ENCODE data around the gene COPA.

The COPA gene

DNA sequence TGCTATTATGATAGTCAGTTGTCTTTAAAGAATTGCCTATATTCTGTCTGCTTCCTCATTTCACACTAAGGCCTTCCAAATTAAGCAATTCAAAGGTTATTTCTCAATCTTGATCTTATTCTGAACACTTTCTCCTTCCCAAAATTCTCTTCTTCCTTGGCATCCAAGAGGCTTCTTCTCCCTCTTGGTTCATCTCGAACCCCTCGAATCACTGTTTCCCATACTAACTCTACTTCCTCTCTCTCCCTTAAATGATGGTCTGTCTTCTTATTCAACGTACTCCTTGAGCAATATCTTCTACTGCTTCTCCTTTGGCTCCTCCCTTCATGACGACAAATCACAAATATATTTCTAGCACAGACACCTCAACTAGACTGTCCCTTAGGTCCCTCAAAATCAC is 4.5 kb downstream of the COPA start:
- DNase-seq (ENCODE audit: insufficient read length, low spot score) (no peak), FAIRE-seq (no peak)
- TF ChIP-seq SPI1 (IDR thresholded peaks at IDR 0.05; ENCODE audit: low read depth, low read length) (no peak), TAF1 (IDR thresholded peaks at IDR 0.05; ENCODE audit: low read depth, low read length) (no peak), PAX5 (IDR thresholded peaks at IDR 0.05; ENCODE audit: insufficient read depth, low read length, severe bottlenecking) (no peak)

DNA sequence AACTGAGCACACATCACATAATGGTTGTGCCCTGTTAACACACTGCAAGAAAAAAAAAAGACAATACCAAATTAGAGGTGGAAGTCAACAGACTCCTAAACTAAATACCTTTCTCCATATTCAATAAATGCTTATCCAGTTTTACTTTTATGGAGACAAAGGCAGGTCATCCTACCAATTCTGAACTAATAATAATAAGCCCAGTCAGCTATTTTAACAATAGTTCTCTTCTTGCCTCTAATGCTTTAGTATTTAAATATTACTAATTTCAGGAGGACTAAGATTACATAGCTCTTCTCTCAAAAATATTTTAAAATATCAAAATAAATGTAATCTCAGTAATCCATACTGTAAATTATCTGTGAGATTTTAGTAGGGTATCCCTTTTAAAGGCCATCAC is 10.5 kb downstream of the COPA start:
- FAIRE-seq, result no peak
- no peak for TF ChIP-seq POU2F2 (IDR thresholded peaks at IDR 0.05; ENCODE audit: low read depth, low read length)
- no peak for TF ChIP-seq POLR2A (IDR thresholded peaks at IDR 0.05; ENCODE audit: low read depth, low read length)
- no peak for TF ChIP-seq POLR2AphosphoS5 (IDR thresholded peaks at IDR 0.05; ENCODE audit: low read depth, low read length)
- no peak for TF ChIP-seq TAF1 (IDR thresholded peaks at IDR 0.05; ENCODE audit: low read depth, low read length)
- TF ChIP-seq PAX5 (IDR thresholded peaks at IDR 0.05; ENCODE audit: insufficient read depth, low read length, severe bottlenecking), result no peak
- TF ChIP-seq SPI1 (IDR thresholded peaks at IDR 0.05; ENCODE audit: low read depth, low read length), result no peak

GRCh38 chr1:160330119-160330518 is 12.9 kb downstream of the COPA start:
- FAIRE-seq (no peak), DNase-seq (ENCODE audit: insufficient read length, low spot score) (no peak)
- TF ChIP-seq POLR2A (IDR thresholded peaks at IDR 0.05; ENCODE audit: low read depth, low read length) (no peak), PAX5 (IDR thresholded peaks at IDR 0.05; ENCODE audit: insufficient read depth, low read length, severe bottlenecking) (no peak), POLR2AphosphoS5 (IDR thresholded peaks at IDR 0.05; ENCODE audit: low read depth, low read length) (no peak), POU2F2 (IDR thresholded peaks at IDR 0.05; ENCODE audit: low read depth, low read length) (no peak), TAF1 (IDR thresholded peaks at IDR 0.05; ENCODE audit: low read depth, low read length) (no peak), SPI1 (IDR thresholded peaks at IDR 0.05; ENCODE audit: low read depth, low read length) (no peak)

More for the DNA sequence above, 10.5 kb downstream of the COPA start:
- no peak for DNase-seq (ENCODE audit: insufficient read length, low spot score)

DNA sequence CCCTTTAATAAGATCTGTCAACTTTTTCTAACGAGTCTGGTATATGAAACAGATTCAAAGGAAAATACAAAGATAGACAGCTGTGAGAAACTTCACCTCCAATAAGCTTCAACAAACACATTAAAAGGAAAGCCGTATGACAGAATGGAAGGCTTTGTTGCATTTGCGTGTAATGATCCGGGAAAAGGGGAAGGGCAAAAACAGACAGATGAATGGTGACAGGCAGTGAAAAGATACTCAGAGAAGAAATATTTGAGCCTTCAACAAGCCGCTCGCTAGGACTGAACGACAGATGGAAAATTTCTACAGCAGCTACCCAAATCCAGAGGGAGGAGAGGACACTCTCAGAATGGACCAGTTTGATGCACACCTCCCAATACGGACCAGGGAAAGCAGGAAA is 14.9 kb downstream of the COPA start:
- DNase-seq (ENCODE audit: insufficient read length, low spot score), result no peak
- TF ChIP-seq TAF1 (IDR thresholded peaks at IDR 0.05; ENCODE audit: low read depth, low read length), result no peak
- no peak for TF ChIP-seq POLR2AphosphoS5 (IDR thresholded peaks at IDR 0.05; ENCODE audit: low read depth, low read length)
- no peak for TF ChIP-seq POU2F2 (IDR thresholded peaks at IDR 0.05; ENCODE audit: low read depth, low read length)
- no peak for TF ChIP-seq POLR2A (IDR thresholded peaks at IDR 0.05; ENCODE audit: low read depth, low read length)
- TF ChIP-seq PAX5 (IDR thresholded peaks at IDR 0.05; ENCODE audit: insufficient read depth, low read length, severe bottlenecking), result no peak
- TF ChIP-seq SPI1 (IDR thresholded peaks at IDR 0.05; ENCODE audit: low read depth, low read length), result no peak
- no peak for FAIRE-seq

GRCh38 chr1:160326418-160326817 is 16.6 kb downstream of the COPA start:
- DNase-seq (ENCODE audit: insufficient read length, low spot score) (no peak), FAIRE-seq (no peak)
- no peak for TF ChIP-seq POU2F2 (IDR thresholded peaks at IDR 0.05; ENCODE audit: low read depth, low read length)
- no peak for TF ChIP-seq POLR2A (IDR thresholded peaks at IDR 0.05; ENCODE audit: low read depth, low read length)
- no peak for TF ChIP-seq SPI1 (IDR thresholded peaks at IDR 0.05; ENCODE audit: low read depth, low read length)
- TF ChIP-seq POLR2AphosphoS5 (IDR thresholded peaks at IDR 0.05; ENCODE audit: low read depth, low read length), result no peak
- no peak for TF ChIP-seq PAX5 (IDR thresholded peaks at IDR 0.05; ENCODE audit: insufficient read depth, low read length, severe bottlenecking)
- TF ChIP-seq TAF1 (IDR thresholded peaks at IDR 0.05; ENCODE audit: low read depth, low read length), result no peak

- TF ChIP-seq SPI1 (IDR thresholded peaks at IDR 0.05; ENCODE audit: low read depth, low read length) (no peak), POLR2AphosphoS5 (IDR thresholded peaks at IDR 0.05; ENCODE audit: low read depth, low read length) (no peak), PAX5 (IDR thresholded peaks at IDR 0.05; ENCODE audit: insufficient read depth, low read length, severe bottlenecking) (no peak), TAF1 (IDR thresholded peaks at IDR 0.05; ENCODE audit: low read depth, low read length) (no peak), POU2F2 (IDR thresholded peaks at IDR 0.05; ENCODE audit: low read depth, low read length) (no peak), POLR2A (IDR thresholded peaks at IDR 0.05; ENCODE audit: low read depth, low read length) (no peak)
- FAIRE-seq (no peak), DNase-seq (ENCODE audit: insufficient read length, low spot score) (no peak)
Observed at GRCh38 chr1:160325252-160325651, 17.8 kb downstream of the COPA start.

DNA sequence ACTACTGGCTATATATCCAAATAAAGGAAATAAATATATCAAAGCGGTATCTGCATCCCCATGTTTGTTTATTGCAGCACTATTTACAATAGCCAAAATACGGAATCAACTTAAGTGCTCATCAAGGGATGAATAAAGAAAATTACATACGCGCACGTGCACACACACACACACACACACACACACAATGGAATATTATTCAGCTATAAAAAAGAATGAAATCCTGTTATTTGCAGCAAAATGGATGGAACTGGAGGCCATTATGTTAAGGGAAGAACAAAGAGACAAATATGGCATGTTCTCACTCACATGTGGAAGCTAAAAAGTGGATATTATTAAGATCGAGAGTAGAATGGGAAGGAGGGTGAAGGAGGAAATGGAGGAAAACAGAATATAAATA is 20.2 kb downstream of the COPA start:
- FAIRE-seq (no peak), DNase-seq (ENCODE audit: insufficient read length, low spot score) (no peak)
- TF ChIP-seq SPI1 (IDR thresholded peaks at IDR 0.05; ENCODE audit: low read depth, low read length) (no peak), POLR2AphosphoS5 (IDR thresholded peaks at IDR 0.05; ENCODE audit: low read depth, low read length) (no peak), PAX5 (IDR thresholded peaks at IDR 0.05; ENCODE audit: insufficient read depth, low read length, severe bottlenecking) (no peak), POU2F2 (IDR thresholded peaks at IDR 0.05; ENCODE audit: low read depth, low read length) (no peak), TAF1 (IDR thresholded peaks at IDR 0.05; ENCODE audit: low read depth, low read length) (no peak), POLR2A (IDR thresholded peaks at IDR 0.05; ENCODE audit: low read depth, low read length) (no peak)

DNA sequence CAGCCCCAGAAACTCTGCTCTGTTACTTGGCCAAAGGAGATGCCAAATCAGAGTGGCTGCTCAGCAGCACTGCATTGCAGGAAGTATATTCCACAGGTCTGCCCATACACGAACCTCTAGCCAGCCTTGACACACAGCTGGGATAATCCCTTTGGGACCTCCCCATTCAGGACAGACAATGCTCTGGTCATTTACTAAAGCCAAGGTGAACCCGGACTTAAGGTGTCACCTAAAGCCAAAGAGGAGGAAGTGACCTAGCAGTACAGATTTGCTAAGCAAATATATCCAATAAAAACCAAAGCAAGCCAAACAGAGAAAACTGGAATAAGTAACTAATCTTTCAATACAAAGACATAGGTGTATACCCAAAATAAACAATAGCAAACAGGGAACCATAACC is 27.7 kb downstream of the COPA start:
- no peak for DNase-seq (ENCODE audit: insufficient read length, low spot score)
- TF ChIP-seq POLR2A (IDR thresholded peaks at IDR 0.05; ENCODE audit: low read depth, low read length) (no peak), SPI1 (IDR thresholded peaks at IDR 0.05; ENCODE audit: low read depth, low read length) (no peak), PAX5 (IDR thresholded peaks at IDR 0.05; ENCODE audit: insufficient read depth, low read length, severe bottlenecking) (no peak), POLR2AphosphoS5 (IDR thresholded peaks at IDR 0.05; ENCODE audit: low read depth, low read length) (no peak), POU2F2 (IDR thresholded peaks at IDR 0.05; ENCODE audit: low read depth, low read length) (no peak), TAF1 (IDR thresholded peaks at IDR 0.05; ENCODE audit: low read depth, low read length) (no peak)
- FAIRE-seq, result no peak

DNA sequence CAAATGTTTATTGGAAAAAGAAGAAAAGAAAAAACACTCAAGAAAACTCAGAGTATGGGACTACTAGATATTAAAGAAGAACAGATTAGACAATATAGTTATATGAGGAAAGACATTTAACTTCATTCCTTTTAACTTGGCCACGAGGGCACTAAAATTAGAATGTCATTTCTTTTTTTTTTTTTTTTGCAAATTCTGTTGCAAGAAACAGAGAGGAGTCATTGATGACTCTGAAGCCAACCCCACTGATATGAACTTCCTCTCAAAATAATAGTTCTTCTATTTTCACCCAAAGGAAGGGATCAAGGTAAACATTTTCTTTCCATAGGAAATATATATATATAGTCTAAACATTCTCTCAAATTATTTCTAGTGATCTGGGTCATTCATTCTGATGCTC is 33.5 kb downstream of the COPA start:
- TF ChIP-seq POLR2AphosphoS5 (IDR thresholded peaks at IDR 0.05; ENCODE audit: low read depth, low read length) (no peak), POLR2A (IDR thresholded peaks at IDR 0.05; ENCODE audit: low read depth, low read length) (no peak), POU2F2 (IDR thresholded peaks at IDR 0.05; ENCODE audit: low read depth, low read length) (no peak), TAF1 (IDR thresholded peaks at IDR 0.05; ENCODE audit: low read depth, low read length) (no peak), SPI1 (IDR thresholded peaks at IDR 0.05; ENCODE audit: low read depth, low read length) (no peak), PAX5 (IDR thresholded peaks at IDR 0.05; ENCODE audit: insufficient read depth, low read length, severe bottlenecking) (no peak)
- DNase-seq (ENCODE audit: insufficient read length, low spot score) (no peak), FAIRE-seq (no peak)

DNA sequence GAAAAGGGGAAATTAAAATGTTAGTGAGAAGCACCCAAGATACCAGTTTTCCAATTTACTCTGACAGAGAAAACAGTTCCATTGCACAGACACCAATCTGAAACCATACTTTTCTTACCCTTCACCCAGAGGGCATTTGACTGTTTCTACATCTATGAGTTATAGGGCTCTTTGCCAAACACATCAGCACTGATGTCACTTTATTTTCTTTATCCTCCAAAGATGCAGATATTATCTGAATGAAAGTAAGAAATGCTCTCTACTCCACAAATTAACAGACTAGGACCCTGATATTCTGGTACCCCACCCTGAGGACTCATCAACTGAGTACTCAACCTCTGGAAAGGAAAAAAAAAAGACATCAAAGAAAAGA is 33.9 kb downstream of the COPA start:
- no peak for FAIRE-seq
- TF ChIP-seq PAX5 (IDR thresholded peaks at IDR 0.05; ENCODE audit: insufficient read depth, low read length, severe bottlenecking) (no peak), POLR2AphosphoS5 (IDR thresholded peaks at IDR 0.05; ENCODE audit: low read depth, low read length) (no peak), SPI1 (IDR thresholded peaks at IDR 0.05; ENCODE audit: low read depth, low read length) (no peak), POLR2A (IDR thresholded peaks at IDR 0.05; ENCODE audit: low read depth, low read length) (no peak), POU2F2 (IDR thresholded peaks at IDR 0.05; ENCODE audit: low read depth, low read length) (no peak), TAF1 (IDR thresholded peaks at IDR 0.05; ENCODE audit: low read depth, low read length) (no peak)
- no peak for DNase-seq (ENCODE audit: insufficient read length, low spot score)
